ENCODE data around the gene LVRN.
"Not testable (repeated sequence)": the region's sequence is repeated elsewhere in the genome, so short reads cannot be mapped to it uniquely, and the experiment has no call there.

Gene LVRN

DNA sequence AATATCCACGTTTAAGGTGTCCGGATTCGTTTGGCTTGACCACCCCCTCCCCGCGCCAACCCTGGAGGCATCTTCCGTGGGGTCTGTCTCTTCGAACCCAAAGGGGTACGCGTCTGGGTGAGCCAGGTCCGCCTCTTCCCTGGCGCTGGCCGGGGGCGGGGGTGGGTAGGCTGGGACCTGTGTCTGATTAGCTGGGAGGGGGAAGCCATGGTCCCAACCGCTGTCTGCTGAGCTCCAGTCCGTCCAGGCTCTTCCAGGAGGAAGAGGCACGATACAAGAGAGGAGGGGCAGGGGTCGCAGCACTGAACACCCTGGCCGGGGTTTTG is at the start of gene LVRN:
LVRN (plus strand) TSS at position 237 of the 326 bp plus-strand sequence. CDS start 143 bp downstream, outside the sequence.
- DNase-seq (ENCODE audit: low spot score) (no peak), FAIRE-seq (no peak)

DNA sequence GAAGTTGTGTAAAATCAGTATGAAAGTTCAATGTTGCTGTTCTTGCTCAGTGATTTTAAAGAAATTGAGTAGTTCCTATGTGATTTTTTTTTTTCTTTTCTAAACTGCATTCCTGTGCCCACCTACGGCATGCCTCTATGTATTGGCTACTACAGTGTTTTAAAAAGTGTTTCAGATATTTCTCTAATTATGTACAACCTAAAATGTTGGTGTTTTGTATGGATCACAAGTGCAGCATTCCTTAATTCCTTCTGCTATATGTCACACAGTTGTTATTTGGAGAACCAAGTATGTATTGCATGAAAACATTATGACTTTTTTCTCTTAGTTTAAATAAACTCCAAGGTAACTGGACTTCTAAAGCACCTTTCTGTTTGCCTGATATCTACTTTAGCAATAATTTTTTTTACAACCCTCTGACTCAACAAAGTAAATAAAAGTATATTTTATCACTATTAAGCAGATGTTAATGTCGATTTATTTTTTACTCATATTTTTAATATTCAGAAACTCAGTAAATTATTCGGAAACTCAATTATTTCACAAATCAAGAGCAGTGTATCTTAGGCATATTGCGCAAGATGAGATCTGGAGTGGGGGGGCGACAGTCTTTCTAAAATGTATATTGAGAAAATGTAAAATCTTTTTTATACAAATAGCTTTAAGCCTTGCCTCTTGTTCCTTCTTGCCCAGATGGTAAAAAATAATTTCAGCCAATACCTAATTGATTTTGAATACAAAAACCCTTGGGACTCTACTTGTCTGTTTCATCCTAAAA is 48.5 kb upstream of the LVRN start:
- FAIRE-seq; DNase-seq (ENCODE audit: low spot score): not testable (repeated sequence)

DNA sequence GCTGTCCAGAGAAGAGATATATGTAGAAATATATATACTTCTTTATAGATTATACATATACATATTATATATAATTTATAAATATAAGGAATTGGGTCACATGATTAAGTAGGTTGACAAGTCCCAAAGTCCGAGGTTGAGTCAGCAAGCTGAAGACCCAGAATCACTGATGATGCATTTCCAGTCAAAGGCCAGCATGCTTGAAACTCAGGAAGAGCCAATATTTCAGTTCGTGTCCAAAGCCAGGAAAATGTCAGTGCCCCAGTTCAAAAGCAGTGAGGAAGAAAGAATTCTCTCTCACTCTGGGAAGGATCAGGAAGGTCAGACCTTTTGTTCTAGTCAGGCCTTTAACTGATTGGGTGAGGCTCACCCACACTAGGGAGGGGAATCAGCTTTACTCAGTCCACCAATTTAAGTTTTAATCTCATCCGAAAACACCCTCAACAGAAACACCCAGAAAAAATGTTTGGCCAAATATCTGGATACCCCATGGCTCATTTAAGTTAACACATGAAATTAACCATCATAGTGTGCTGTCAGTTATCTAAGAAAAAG is 42.0 kb upstream of the LVRN start:
- FAIRE-seq (no peak), DNase-seq (ENCODE audit: low spot score) (no peak)

- not testable (repeated sequence) for FAIRE-seq
- peak; percentile 8 for DNase-seq (ENCODE audit: low spot score)
These were observed 33.5 kb upstream of the LVRN start for GRCh38 chr5:115928578-115929407.

DNA sequence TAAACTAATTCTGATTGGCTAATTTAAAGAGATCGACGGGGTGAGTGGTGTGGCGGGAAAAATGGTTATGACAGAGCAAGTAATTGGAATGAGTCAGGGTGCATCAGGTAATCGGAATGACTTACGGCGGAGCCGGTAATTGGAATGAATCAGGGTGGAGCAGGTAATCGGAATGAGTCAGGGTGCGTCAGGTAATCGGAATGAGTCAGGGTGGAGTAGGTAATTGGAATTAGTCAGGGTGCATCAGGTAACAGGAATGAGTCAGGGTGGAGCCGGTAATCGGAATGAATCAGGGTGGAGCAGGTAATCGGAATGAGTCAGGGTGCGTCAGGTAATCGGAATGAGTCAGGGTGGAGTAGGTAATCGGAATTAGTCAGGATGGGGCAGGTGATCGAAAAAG is 32.1 kb upstream of the LVRN start:
- peak; percentile 16 for DNase-seq (ENCODE audit: low spot score)
- peak; percentile 80 for FAIRE-seq

DNA sequence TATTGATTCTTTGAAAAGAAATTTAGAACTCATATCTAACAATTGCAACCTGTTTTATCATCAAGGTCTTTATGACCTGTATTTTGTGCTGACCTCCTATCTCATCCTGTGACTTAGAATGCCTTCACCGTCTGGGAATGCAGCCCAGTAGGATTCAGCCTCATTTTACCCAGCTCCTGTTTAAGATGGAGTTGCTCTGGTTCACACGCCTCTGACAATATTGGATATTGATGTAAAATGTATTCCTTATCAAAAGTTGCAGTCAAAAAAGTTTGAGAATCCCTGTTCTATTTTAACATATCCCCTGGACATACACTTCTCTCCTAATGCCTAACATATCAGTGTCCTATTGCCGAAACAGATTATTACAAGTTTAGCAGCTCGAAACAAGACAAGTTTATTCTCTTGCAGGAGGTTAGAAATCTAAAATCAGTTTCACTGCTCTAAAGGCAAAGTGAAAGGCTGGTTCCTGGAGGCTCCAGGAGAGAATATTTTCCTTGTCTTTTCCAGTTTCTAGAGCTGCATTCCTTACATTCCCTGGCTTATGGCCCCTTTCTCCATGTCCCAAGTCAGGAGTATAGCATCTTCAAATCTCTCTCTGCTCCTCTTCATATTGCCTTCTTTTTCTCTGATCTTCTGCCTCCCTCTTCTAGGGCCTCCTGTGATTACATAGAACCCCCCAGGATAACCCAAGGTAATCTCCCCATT is 31.5 kb upstream of the LVRN start:
- FAIRE-seq, result no peak

GRCh38 chr5:115932991-115933390 is 29.3 kb upstream of the LVRN start:
- FAIRE-seq (no peak), DNase-seq (ENCODE audit: low spot score) (no peak)

More for the DNA sequence above, 31.5 kb upstream of the LVRN start:
- DNase-seq (ENCODE audit: low spot score), result no peak

GRCh38 chr5:115934388-115934974 is 27.8 kb upstream of the LVRN start:
- FAIRE-seq (no peak), DNase-seq (ENCODE audit: low spot score) (no peak)

- DNase-seq (ENCODE audit: low spot score) (no peak), FAIRE-seq (no peak)
These were observed 26.2 kb upstream of the LVRN start for GRCh38 chr5:115936031-115936430.

GRCh38 chr5:115939059-115939458 is 23.2 kb upstream of the LVRN start:
- no peak for FAIRE-seq
- DNase-seq (ENCODE audit: low spot score), result no peak

DNA sequence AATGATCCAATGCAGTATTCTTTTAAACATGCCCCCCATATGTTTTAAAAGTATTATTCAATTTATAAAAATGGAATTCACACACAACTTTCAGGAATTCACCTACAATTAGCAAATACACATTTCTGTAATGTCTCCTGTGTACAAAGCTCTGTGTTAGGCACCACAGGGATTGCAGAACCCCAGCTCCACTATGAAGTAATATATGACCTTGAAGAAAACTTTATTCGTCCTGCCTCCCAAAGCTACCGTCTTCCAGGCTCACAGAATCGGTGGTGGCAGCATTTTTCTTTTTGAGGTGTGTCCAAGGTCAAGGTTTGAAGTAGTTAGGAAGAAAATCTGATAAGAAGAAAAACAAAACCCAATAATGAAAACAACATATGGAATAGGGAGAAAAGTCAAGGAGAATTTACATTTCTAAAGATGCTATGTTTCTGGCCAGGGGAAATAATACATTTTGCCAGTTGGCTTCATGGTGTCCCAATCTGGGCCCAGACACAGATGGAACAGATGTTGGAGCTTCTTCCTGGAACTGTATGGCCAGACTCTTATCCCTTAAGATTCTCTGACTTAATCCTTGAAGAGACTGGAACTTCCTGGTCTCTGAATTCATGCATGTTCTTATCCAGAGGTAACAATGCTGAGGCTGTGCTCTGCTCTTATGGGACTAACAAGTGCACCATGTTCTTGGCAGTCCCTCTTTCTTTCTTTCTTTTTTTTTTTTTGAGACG is 22.0 kb upstream of the LVRN start:
- FAIRE-seq, result no peak
- no peak for DNase-seq (ENCODE audit: low spot score)

DNA sequence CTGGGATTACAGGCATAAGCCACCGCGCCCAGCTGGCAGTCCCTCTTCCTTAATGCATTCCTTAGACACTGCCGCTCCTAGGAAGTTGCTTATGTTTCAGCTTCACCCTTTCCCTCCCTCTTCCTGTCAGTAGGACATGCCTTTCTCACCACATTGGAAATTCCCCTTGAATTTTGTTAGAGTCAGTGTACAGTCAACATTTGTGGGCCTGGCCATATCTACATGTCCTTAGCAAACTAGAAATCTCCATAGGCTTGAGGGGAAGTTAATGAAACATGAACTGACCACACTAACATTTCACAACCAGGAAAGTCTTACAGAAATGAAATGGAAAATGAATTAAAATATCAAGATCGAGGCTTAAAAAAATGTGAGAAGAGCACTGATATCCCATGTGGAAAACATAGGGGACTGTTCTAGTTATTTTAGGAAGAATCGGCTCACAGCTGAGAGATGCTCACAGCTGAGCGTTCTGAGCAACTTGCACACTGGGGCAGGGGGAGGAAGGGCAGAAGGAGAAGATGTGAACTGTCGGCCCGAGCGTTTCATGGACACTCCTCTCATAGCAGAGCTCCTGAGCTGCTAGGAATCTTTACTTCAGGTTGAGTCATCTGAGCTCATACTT is 21.1 kb upstream of the LVRN start:
- DNase-seq (ENCODE audit: low spot score) (peak; percentile 54), FAIRE-seq (no peak)

DNA sequence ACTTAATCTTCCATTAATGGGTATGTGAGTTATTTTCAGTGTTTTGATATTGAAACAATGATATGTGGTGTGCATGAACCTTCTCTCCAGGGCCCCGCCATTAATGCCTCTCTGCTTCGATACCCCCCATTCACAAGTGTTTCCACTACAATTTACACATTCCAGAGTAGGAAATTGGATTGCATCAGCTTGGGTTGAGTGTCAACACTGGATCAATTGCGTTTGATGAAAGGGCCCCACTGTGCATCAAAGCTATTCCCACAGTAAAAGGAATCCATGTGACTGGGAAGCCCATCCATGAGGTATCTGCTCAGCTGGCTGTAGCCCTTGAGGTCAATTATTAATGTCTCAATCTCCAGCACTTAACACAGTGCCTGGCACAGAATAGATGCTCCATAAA is 17.8 kb upstream of the LVRN start:
- no peak for DNase-seq (ENCODE audit: low spot score)
- no peak for FAIRE-seq

GRCh38 chr5:115946655-115947054 is 15.6 kb upstream of the LVRN start:
- FAIRE-seq, result no peak
- DNase-seq (ENCODE audit: low spot score), result no peak

- FAIRE-seq, result no peak
- no peak for DNase-seq (ENCODE audit: low spot score)
These were observed 15.0 kb upstream of the LVRN start for GRCh38 chr5:115947260-115947659.

DNA sequence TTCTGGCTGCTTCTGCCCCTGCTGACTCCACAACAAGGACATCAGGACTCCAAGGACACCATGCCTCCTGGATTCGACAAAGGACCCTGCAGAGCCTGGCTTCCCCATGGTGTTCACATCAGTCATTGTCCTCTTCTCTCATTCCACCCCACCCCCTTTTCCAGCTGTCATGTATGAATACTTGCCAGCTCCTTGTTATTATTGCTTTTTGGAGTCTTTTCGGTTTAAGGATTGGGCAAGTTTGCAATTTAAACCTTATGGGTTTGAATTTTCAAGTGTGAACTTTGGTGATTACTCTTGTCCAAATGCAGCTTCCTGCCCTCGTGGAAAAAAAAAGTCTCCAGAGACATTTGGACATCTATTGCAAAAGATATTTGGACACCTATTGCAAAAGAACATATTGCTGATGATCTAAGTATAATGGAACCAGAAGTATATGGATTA is 14.2 kb upstream of the LVRN start:
- DNase-seq (ENCODE audit: low spot score) (no peak), FAIRE-seq (no peak)

DNA sequence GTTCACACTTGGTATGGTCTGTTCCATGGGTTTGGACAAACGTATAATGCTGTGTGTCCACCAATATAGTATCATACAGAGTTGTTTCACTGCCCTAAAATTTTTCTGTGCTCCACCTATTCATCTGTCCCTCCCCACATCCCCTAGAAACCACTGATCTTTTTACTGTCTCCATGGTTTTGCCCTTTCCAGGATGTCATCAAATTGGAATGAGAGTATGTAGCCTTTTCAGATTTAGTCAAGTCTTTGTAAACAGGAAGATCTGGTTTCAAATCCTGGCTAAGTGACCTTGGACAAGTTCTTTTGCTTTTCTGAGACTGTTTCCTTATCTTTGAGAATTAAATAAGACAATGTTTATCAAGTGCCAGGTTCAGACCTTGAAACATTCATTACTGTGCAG is 13.2 kb upstream of the LVRN start:
- FAIRE-seq, result no peak
- DNase-seq (ENCODE audit: low spot score), result no peak

GRCh38 chr5:115952588-115952987 is 9.7 kb upstream of the LVRN start:
- no peak for FAIRE-seq

GRCh38 chr5:115954144-115954543 is 8.1 kb upstream of the LVRN start:
- FAIRE-seq, result no peak
- DNase-seq (ENCODE audit: low spot score), result no peak

More at GRCh38 chr5:115952588-115952987, 9.7 kb upstream of the LVRN start:
- DNase-seq (ENCODE audit: low spot score), result no peak

DNA sequence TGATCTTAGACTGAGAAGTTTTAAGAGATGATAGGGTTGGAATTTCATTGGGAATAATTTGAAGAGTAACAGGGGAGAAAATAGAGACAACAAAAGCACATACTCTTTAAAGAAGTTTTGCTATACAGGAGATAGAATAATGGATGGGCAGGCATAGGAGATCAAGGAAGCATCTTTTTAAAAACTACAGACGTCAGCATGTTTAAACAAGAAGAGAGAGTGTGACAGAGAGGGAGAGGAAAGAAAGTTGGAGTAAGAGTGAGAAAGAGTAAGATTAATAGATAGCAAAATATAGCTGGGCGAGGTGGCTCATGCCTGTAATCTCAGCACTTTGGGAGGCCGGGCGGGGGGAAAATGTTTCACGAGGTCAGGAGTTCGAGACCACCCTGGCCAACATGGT is 5.3 kb upstream of the LVRN start:
- no peak for FAIRE-seq
- no peak for DNase-seq (ENCODE audit: low spot score)
